IMR-90 (cell line): ENCODE results near the gene SLC50A1. TPM values are rescaled to one million over a fixed set of nuclear protein-coding genes. Genes with fewer than 3 reads are reported as not detected.
A peak's percentile ranks its signal among the peaks of the same experiment; 100 is the strongest.

ENCODE experiments used
- ATAC-seq: fragments of 200-7000 bp; cut with Tn5 transposase; 2 replicates; pipeline ENCODE4 v1.9.1; 2020; ENCODE audit warnings: low read depth, mild to moderate bottlenecking, moderate library complexity
- BruUV-seq: library from RNA; stranded (reverse); fragments of 400-500 nt; replicated peaks from 2 replicates; lab custom pipeline; 2021; lab: Mats Ljungman, UMichigan
- CTCF ChIA-PET: fragments of 300-600 bp; formaldehyde crosslinking; extraction: SDS; loops from one replicate; lab custom pipeline; 2021; ENCODE audit warnings: antibody characterized with exemption; lab: Yijun Ruan, JAX
- POLR2A ChIA-PET: fragments of 300-600 bp; sonication (Branson Sonifier 250); formaldehyde crosslinking; loops from one replicate; lab custom pipeline; 2022; ENCODE audit warnings: antibody characterized with exemption; ENCODE audit not compliant: unreplicated experiment; lab: Charles Lee
- DNase-seq: peaks from one replicate; pipeline ENCODE4 v3.0.0; 2013
- H2AFZ ChIP-seq: replicated peaks from 2 replicates; pipeline ENCODE3; 2013; ENCODE audit warnings: low read length, mild to moderate bottlenecking; ENCODE audit not compliant: poor library complexity
- H2AK5ac ChIP-seq: 2 replicates; pipeline ENCODE4 v1.6.1; 2013; ENCODE audit warnings: low read depth, low read length, inconsistent platforms
- H2AK9ac ChIP-seq: replicated peaks from 2 replicates; pipeline ENCODE3; 2013; ENCODE audit warnings: mild to moderate bottlenecking, low read depth, low read length, moderate library complexity; ENCODE audit not compliant: poor library complexity
- H2BK120ac ChIP-seq: 2 replicates; pipeline ENCODE4 v1.6.1; 2013; ENCODE audit warnings: low read depth, low read length, inconsistent platforms
- H2BK15ac ChIP-seq: 3 replicates; pipeline ENCODE4 v1.6.1; 2013; ENCODE audit warnings: low read depth, low read length, inconsistent platforms
- H2BK20ac ChIP-seq: 2 replicates; pipeline ENCODE4 v1.6.1; 2013; ENCODE audit warnings: low read depth, mild to moderate bottlenecking, inconsistent platforms, low read length, moderate library complexity
- H2BK5ac ChIP-seq: 2 replicates; pipeline ENCODE4 v1.6.1; 2013; ENCODE audit warnings: mild to moderate bottlenecking, low read depth, low read length, inconsistent platforms; ENCODE audit not compliant: poor library complexity, severe bottlenecking
- H3K14ac ChIP-seq: replicated peaks from 2 replicates; pipeline ENCODE4 v1.6.1; 2013; ENCODE audit warnings: low read depth, low read length, inconsistent platforms
- H3K18ac ChIP-seq: 2 replicates; pipeline ENCODE4 v1.6.1; 2013; ENCODE audit warnings: low read depth, low read length, control low read depth
- H3K23ac ChIP-seq: 2 replicates; pipeline ENCODE4 v1.6.1; 2013; ENCODE audit warnings: low read depth, low read length, inconsistent platforms
- H3K27ac ChIP-seq: 2 replicates; pipeline ENCODE4 v1.5.1; 2013; ENCODE audit warnings: mild to moderate bottlenecking, control low read depth, low read length; ENCODE audit not compliant: insufficient read depth
- H3K27me3 ChIP-seq: 2 replicates; pipeline ENCODE4 v1.6.1; 2013; ENCODE audit warnings: low read length; ENCODE audit not compliant: control insufficient read depth, insufficient read depth
- H3K36me3 ChIP-seq: 2 replicates; pipeline ENCODE4 v1.6.1; 2013; ENCODE audit warnings: low read length, mixed read lengths; ENCODE audit not compliant: control insufficient read depth, insufficient read depth
- H3K4ac ChIP-seq: 2 replicates; pipeline ENCODE4 v1.6.1; 2013; ENCODE audit warnings: low read depth, low read length, inconsistent platforms
- H3K4me1 ChIP-seq: 2 replicates; pipeline ENCODE4 v1.6.1; 2013; ENCODE audit warnings: low read length, mixed read lengths; ENCODE audit not compliant: control insufficient read depth, insufficient read depth
- H3K4me2 ChIP-seq: 2 replicates; pipeline ENCODE4 v1.6.1; 2013; ENCODE audit warnings: low read depth, mild to moderate bottlenecking, control low read depth, low read length, moderate library complexity
- H3K4me3 ChIP-seq: 2 replicates; pipeline ENCODE4 v1.5.1; 2013; ENCODE audit warnings: low read depth, mild to moderate bottlenecking, control low read depth, low read length, moderate library complexity; ENCODE audit not compliant: insufficient read depth
- H3K56ac ChIP-seq: 2 replicates; pipeline ENCODE4 v1.6.1; 2013; ENCODE audit warnings: low read length, inconsistent platforms; ENCODE audit not compliant: insufficient read depth; ENCODE audit errors: extremely low read depth
- H3K79me1 ChIP-seq, 2 experiments: 2 replicates each; pipeline ENCODE4 v1.6.1; 2013; ENCODE audit warnings: low read length in 2 of 2, inconsistent platforms in 1 of 2, low read depth in 1 of 2
- H3K9ac ChIP-seq: 2 replicates; pipeline ENCODE4 v1.6.1; 2013; ENCODE audit warnings: low read depth, low read length, control low read depth
- H3K9me1 ChIP-seq: 2 replicates; pipeline ENCODE4 v1.6.1; 2013; ENCODE audit warnings: low read length, inconsistent platforms; ENCODE audit not compliant: insufficient read depth
- H3K9me3 ChIP-seq: 2 replicates; pipeline ENCODE4 v1.6.1; 2013; ENCODE audit warnings: low read length; ENCODE audit not compliant: control insufficient read depth, insufficient read depth
- H4K20me1 ChIP-seq: 2 replicates; pipeline ENCODE4 v1.6.1; 2013; ENCODE audit warnings: low read length, inconsistent platforms; ENCODE audit not compliant: insufficient read depth
- H4K5ac ChIP-seq: 2 replicates; pipeline ENCODE4 v1.6.1; 2013; ENCODE audit warnings: mild to moderate bottlenecking, low read depth, low read length, control low read depth
- H4K8ac ChIP-seq, 2 experiments: 2 replicates each; pipeline ENCODE4 v1.6.1; 2013; ENCODE audit warnings: low read depth in 2 of 2, low read length in 2 of 2, control low read depth in 1 of 2, inconsistent platforms in 1 of 2
- H4K91ac ChIP-seq: 2 replicates; pipeline ENCODE4 v1.6.1; 2013; ENCODE audit warnings: low read depth, low read length, inconsistent platforms; ENCODE audit not compliant: insufficient read depth
- BHLHE40 ChIP-seq: fragments of 150-350 bp; IDR thresholded peaks from 2 replicates; pipeline ENCODE4 v1.6.1; 2016; ENCODE audit warnings: mild to moderate bottlenecking, low read depth, low read length
- CEBPB ChIP-seq: IDR thresholded peaks from 2 replicates; pipeline ENCODE4 v1.6.1; 2012; ENCODE audit warnings: low read depth, low read length, improper control_type of control experiment
- CHD1 ChIP-seq: IDR thresholded peaks from 2 replicates; pipeline ENCODE4 v1.6.1; 2012; ENCODE audit warnings: low read depth, low read length, improper control_type of control experiment
- FOS ChIP-seq: fragments of 150-350 bp; IDR thresholded peaks from 2 replicates; pipeline ENCODE4 v1.6.1; 2016; ENCODE audit warnings: low read depth, low read length
- MAFK ChIP-seq: IDR thresholded peaks from 2 replicates; pipeline ENCODE4 v1.6.1; 2012; ENCODE audit warnings: low read depth, low read length, improper control_type of control experiment
- MXI1 ChIP-seq: IDR thresholded peaks from 2 replicates; pipeline ENCODE4 v1.6.1; 2012; ENCODE audit warnings: low read depth, mild to moderate bottlenecking, low read length, moderate library complexity, borderline replicate concordance
- NFE2L2 ChIP-seq: fragments of 150-350 bp; IDR thresholded peaks from 2 replicates; pipeline ENCODE4 v1.6.1; 2016; ENCODE audit warnings: low read depth, mild to moderate bottlenecking, low read length
- POLR2A ChIP-seq: IDR thresholded peaks from 2 replicates; pipeline ENCODE4 v1.6.1; 2012; ENCODE audit warnings: mild to moderate bottlenecking, low read depth, low read length
- RAD21 ChIP-seq: IDR thresholded peaks from 2 replicates; pipeline ENCODE4 v1.6.1; 2012; ENCODE audit warnings: low read length, improper control_type of control experiment
- RCOR1 ChIP-seq: IDR thresholded peaks from 2 replicates; pipeline ENCODE4 v1.6.1; 2012; ENCODE audit warnings: mild to moderate bottlenecking, low read length, improper control_type of control experiment; ENCODE audit not compliant: insufficient replicate concordance
- RFX5 ChIP-seq: IDR thresholded peaks from 2 replicates; pipeline ENCODE4 v1.8.0; 2012; ENCODE audit warnings: low read depth, mild to moderate bottlenecking, low read length, moderate library complexity
- SMC3 ChIP-seq: fragments of 150-350 bp; IDR thresholded peaks from 2 replicates; pipeline ENCODE4 v1.6.1; 2016; ENCODE audit warnings: low read depth, mild to moderate bottlenecking, antibody characterized with exemption, low read length, moderate library complexity
- WGBS, 2 experiments: methylation state at CpG; one replicate each; pipeline versions ENCODE4 v1.1.5 to v1.1.7; 2013; ENCODE audit warnings: missing lambda C conversion rate in 2 of 2; ENCODE audit not compliant: insufficient read length in 1 of 2; ENCODE audit errors: extremely low coverage in 2 of 2; 5-methylcytosine and 5-hydroxymethylcytosine counted together
- dilution Hi-C: fragments of 300-500 bp; cut with HindIII; formaldehyde crosslinking; loops from one replicate; pipeline ENCODE4 v1.14.3; 2018; ENCODE audit warnings: low sequenced_read_pairs; ENCODE audit not compliant: unreplicated experiment
- in situ Hi-C: fragments of 300-500 bp; cut with MboI; formaldehyde crosslinking; loops from 3 replicates; pipeline ENCODE4 v1.14.3; 2019; ENCODE audit warnings: low sequenced_read_pairs, inconsistent platforms, mixed read lengths
- intact Hi-C: fragments of 100-400 bp; cut with micrococcal nuclease; formaldehyde crosslinking; loops from 2 replicates; pipeline ENCODE4 v1.10.0; 2022
- polyA plus RNA-seq, 3 experiments: library from polyadenylated mRNA; depleted of rRNA; stranded (reverse); fragments of >200 nt; gene quantifications; 2 replicates each; pipeline ENCODE4 v1.2.3, GENCODE V29; 2012; ENCODE audit warnings: low replicate concordance in 1 of 3
- total RNA-seq: library from RNA; depleted of rRNA; stranded (reverse); fragments of >200 nt; gene quantifications from 2 replicates; pipeline ENCODE4 v1.2.3, GENCODE V29; 2012
- TF ChIP-seq, protein P1 (sequence below): fragments of 150-350 bp; IDR thresholded peaks from 2 replicates; pipeline ENCODE4 v1.6.1; 2017; ENCODE audit warnings: mild to moderate bottlenecking, antibody characterized with exemption, low read length, low read depth
- TF ChIP-seq, protein P2 (sequence below): fragments of 150-350 bp; IDR thresholded peaks from 2 replicates; pipeline ENCODE4 v1.6.1; 2016; ENCODE audit warnings: low read depth, mild to moderate bottlenecking, low read length, moderate library complexity, borderline replicate concordance
- TF ChIP-seq, protein P3 (sequence below): conservative IDR thresholded peaks from 2 replicates; pipeline ENCODE4 v1.5.1; 2012; ENCODE audit warnings: mild to moderate bottlenecking, low read depth, low read length, improper control_type of control experiment

SLC50A1 gene
- total and polyA plus RNA-seq, 2 of the 4 experiments (the other 2 are of a cell fraction): 20.6 to 20.8 TPM

GRCh38 chr1:155166471-155167165 is 31.0 kb downstream of the SLC50A1 start:
- Histone ChIP-seq H3K4me1 (peaks cover 2% of the 10 kb centered on the region; the same call in 1 of the 2 replicates), H3K36me3 (peaks cover 16% of the 10 kb centered on the region), H3K9me3 (no peaks in the 10 kb centered on the region), H2AFZ (peak overlapping the region; percentile 53), H3K4ac (no peak overlapping the region), H2BK20ac (no peak overlapping the region), H3K14ac (no peak overlapping the region), H4K5ac (no peak overlapping the region), H3K27ac (no peak overlapping the region), H3K27me3 (peaks cover 6% of the 10 kb centered on the region; the same call in 1 of the 2 replicates), H3K79me1 (peaks cover 0 to 9% of the 10 kb centered on the region in 2 experiments), H3K56ac (no peak overlapping the region), H2BK15ac (no peak overlapping the region), H4K91ac (no peak overlapping the region), H3K4me3 (no peak overlapping the region), H2BK120ac (no peak overlapping the region), H2AK5ac (peak overlapping the region; percentile 8; the same call in 1 of the 2 replicates), H3K9me1 (no peaks in the 10 kb centered on the region; the same call in 1 of the 2 replicates), H3K18ac (no peak overlapping the region), H3K4me2 (no peak overlapping the region), H4K8ac (no peak overlapping the region), H3K23ac (no peak overlapping the region), H2BK5ac (no peak overlapping the region), H2AK9ac (peak overlapping the region; percentile 57), H4K20me1 (no peaks in the 10 kb centered on the region), H3K9ac (no peak overlapping the region)
- POLR2A ChIA-PET: no interaction called here
- in situ Hi-C loops (loop anchor here (5.0 kb wide), 1 partner anchor 74 kb away; no protein-coding TSS in a partner anchor), dilution Hi-C loops (no loop called here), intact Hi-C loops (loop anchor here (1.0 kb wide), 2 partner anchors 31 to 75 kb away; partner anchors contain the start of gene SLC50A1)
- DNase-seq: no peak
- ATAC-seq: no peak
- CTCF ChIA-PET: interaction anchor here (1.1 to 3.1 kb wide), 6 partner anchors 12 to 81 kb away, joined by 3 to 18 read pairs (median 5); no protein-coding TSS in a partner anchor
- WGBS, 2 experiments: 20% methylated on average over 1 of the region's 27 CpGs; no CpG with 5 or more reads in 1 of the 2 experiments
- BruUV-seq: no TSS peak
- TF ChIP-seq, protein P1, sequence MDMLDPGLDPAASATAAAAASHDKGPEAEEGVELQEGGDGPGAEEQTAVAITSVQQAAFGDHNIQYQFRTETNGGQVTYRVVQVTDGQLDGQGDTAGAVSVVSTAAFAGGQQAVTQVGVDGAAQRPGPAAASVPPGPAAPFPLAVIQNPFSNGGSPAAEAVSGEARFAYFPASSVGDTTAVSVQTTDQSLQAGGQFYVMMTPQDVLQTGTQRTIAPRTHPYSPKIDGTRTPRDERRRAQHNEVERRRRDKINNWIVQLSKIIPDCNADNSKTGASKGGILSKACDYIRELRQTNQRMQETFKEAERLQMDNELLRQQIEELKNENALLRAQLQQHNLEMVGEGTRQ: no peak
- TF ChIP-seq SMC3 (no peak), CEBPB (no peak), CHD1 (no peak), MAFK (no peak), POLR2A (no peak), RFX5 (no peak), NFE2L2 (no peak), FOS (no peak), BHLHE40 (no peak), MXI1 (no peak), RCOR1 (no peak), RAD21 (no peak)
- TF ChIP-seq, protein P2, sequence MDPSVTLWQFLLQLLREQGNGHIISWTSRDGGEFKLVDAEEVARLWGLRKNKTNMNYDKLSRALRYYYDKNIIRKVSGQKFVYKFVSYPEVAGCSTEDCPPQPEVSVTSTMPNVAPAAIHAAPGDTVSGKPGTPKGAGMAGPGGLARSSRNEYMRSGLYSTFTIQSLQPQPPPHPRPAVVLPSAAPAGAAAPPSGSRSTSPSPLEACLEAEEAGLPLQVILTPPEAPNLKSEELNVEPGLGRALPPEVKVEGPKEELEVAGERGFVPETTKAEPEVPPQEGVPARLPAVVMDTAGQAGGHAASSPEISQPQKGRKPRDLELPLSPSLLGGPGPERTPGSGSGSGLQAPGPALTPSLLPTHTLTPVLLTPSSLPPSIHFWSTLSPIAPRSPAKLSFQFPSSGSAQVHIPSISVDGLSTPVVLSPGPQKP: no peak
- TF ChIP-seq, protein P3, sequence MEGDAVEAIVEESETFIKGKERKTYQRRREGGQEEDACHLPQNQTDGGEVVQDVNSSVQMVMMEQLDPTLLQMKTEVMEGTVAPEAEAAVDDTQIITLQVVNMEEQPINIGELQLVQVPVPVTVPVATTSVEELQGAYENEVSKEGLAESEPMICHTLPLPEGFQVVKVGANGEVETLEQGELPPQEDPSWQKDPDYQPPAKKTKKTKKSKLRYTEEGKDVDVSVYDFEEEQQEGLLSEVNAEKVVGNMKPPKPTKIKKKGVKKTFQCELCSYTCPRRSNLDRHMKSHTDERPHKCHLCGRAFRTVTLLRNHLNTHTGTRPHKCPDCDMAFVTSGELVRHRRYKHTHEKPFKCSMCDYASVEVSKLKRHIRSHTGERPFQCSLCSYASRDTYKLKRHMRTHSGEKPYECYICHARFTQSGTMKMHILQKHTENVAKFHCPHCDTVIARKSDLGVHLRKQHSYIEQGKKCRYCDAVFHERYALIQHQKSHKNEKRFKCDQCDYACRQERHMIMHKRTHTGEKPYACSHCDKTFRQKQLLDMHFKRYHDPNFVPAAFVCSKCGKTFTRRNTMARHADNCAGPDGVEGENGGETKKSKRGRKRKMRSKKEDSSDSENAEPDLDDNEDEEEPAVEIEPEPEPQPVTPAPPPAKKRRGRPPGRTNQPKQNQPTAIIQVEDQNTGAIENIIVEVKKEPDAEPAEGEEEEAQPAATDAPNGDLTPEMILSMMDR: no peak
